Stimulated activated CD4-positive, alpha-beta T cell treated with anti-CD3 and anti-CD28 coated beads, Interleukin-15, amount 100 ng/mL, for 1 hour (primary cell): ENCODE measurements around the gene APP.

Experiments used
- DNase-seq, 2 donors: peaks; one replicate each; pipeline ENCODE4 v3.0.0-alpha.2; 2020; ENCODE audit warnings: low read depth in 1 of 2, low spot score in 1 of 2

APP gene

GRCh38 chr21:25837533-25838265 is 332.9 kb downstream of the APP start:
- no peak for DNase-seq

- no peak for DNase-seq
Measured at GRCh38 chr21:25836396-25836795, 334.2 kb downstream of the APP start.

GRCh38 chr21:25834381-25834780 is 336.2 kb downstream of the APP start:
- no peak for DNase-seq

- DNase-seq = no peak
Measured at GRCh38 chr21:25831300-25831960, 339.1 kb downstream of the APP start.
